NB4 (cell line): ENCODE results near the gene MED7.

Experiments used
- DNase-seq: peaks from one replicate; pipeline ENCODE4 v3.0.0; 2010; ENCODE audit warnings: low read depth
- H3K4me3 ChIP-seq: one replicate; pipeline ENCODE4 v1.5.1; 2011; ENCODE audit warnings: mild to moderate bottlenecking, low read depth, low read length, moderate library complexity
- CTCF ChIP-seq: IDR thresholded peaks from one replicate; pipeline ENCODE4 v1.5.1; 2012; ENCODE audit warnings: low read depth, low read length
- MAX ChIP-seq: IDR thresholded peaks from 2 replicates; pipeline ENCODE4 v1.6.1; 2011; ENCODE audit warnings: low read depth, low read length
- MYC ChIP-seq: IDR thresholded peaks from 2 replicates; pipeline ENCODE4 v1.6.1; 2011; ENCODE audit warnings: low read depth, low read length
- POLR2A ChIP-seq: IDR thresholded peaks from 2 replicates; pipeline ENCODE4 v1.6.1; 2011; ENCODE audit warnings: mild to moderate bottlenecking; ENCODE audit not compliant: insufficient read length; ENCODE audit errors: extremely low read depth

The MED7 gene

DNA sequence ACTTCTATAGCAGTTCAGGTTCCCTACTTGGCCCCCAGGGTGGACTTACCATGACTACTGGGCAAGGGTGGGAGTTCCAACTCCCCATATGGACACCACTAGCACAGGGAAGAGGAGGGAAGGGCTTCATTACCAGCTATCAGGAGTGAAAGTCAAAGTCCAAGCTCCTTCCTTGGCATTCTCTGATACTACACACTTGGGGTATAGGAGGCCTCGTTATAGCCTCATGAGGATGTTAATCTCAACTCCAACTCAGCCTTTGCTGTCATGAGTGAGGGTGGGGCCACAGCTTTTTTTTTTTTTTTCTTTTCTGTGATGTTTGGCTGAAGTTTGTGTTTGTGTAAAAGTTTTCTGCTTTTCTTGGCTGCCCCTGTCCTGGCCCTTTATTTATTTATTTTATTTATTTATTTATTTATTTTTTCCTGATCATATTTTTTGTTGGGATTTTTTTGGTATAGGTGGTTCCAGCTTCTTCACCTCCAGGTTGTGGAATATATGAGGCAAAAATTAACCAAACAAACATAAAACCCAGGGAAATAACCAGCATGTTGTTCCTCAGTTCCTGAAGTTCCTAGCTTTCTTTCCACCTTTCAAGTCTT is 14.7 kb upstream of the MED7 start:
- no peak for DNase-seq
- H3K4me3 ChIP-seq, result no peak overlapping the region
- TF ChIP-seq MYC (no peak), POLR2A (no peak), CTCF (no peak), MAX (no peak)

- no peak overlapping the region for H3K4me3 ChIP-seq
- TF ChIP-seq MAX (no peak), MYC (no peak), CTCF (no peak), POLR2A (no peak)
- no peak for DNase-seq
These were observed 12.6 kb upstream of the MED7 start for GRCh38 chr5:157155297-157155696.

- no peak overlapping the region for H3K4me3 ChIP-seq
- no peak for DNase-seq
- TF ChIP-seq MYC, result no peak
- TF ChIP-seq CTCF, result no peak
- no peak for TF ChIP-seq MAX
- no peak for TF ChIP-seq POLR2A
These were observed 8.3 kb upstream of the MED7 start for GRCh38 chr5:157150995-157151394.

GRCh38 chr5:157148734-157149615 is 6.3 kb upstream of the MED7 start:
- TF ChIP-seq MYC, result peak; percentile 68
- peak; percentile 79 for TF ChIP-seq CTCF
- peak; percentile 67 for TF ChIP-seq MAX
- no peak for TF ChIP-seq POLR2A
- DNase-seq, result peak; percentile 70
- no peak overlapping the region for H3K4me3 ChIP-seq

DNA sequence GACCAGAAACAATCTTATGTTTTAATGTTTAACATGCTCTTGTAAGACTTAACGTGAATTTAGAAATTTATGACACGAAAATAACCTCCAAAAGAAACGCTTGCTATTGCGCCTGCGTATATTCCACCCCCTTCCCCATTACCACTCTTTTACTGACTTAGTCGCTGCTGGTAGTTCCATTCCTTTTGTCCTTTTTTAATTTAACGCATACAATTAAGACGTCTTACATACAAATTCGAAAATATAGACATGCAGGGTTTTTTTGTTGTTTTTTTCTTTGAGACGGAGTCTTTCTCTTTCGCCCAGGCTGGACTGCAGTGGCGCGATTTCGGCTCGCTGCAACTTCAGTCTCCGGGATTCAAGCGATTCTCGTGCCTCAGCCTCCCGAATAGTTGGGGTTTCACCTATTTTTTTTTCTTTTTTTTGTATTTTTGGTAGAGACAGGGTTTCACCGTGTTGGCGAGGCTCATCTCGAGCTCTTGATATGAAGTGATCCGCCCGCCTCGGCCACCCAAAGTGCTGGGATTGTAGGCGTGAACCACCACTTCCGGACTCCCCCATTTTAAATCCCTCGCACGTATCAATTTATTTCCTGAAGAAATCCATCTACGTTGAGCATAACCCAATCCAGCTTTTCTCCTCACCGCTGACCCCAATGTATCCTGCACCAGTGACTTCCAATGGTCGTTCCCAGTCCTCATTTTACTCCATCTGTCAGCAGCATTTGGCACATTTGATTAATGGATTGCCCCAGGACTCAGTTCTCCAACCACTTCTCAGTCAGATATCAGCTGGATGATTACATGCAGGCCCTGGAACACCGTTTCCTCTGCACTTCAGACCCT is 684 bp upstream of the MED7 start:
- DNase-seq, result peak; percentile 44
- TF ChIP-seq MAX (no peak), MYC (no peak), CTCF (no peak), POLR2A (no peak)
- H3K4me3 ChIP-seq, result peak overlapping the region; percentile 92
